SJSA1 (cell line): ENCODE measurements around the gene PLOD2. TPM values are rescaled to one million over a fixed set of nuclear protein-coding genes. Genes with fewer than 3 reads are reported as not detected.
A peak's percentile ranks its signal among the peaks of the same experiment; 100 is the strongest.

ENCODE experiments used
- DNase-seq, 2 experiments: peaks; one replicate each; pipeline ENCODE4 v3.0.0-alpha.2; 2015 to 2020; ENCODE audit warnings: low spot score in 2 of 2, low read depth in 1 of 2
- H3K27ac ChIP-seq: fragments of 250-450 bp; sonication (Bioruptor Pico); 2 replicates; pipeline ENCODE4 v1.5.1; 2020; ENCODE audit warnings: mild to moderate bottlenecking, moderate library complexity
- H3K27me3 ChIP-seq: fragments of 250-450 bp; sonication (Bioruptor Pico); replicated peaks from 2 replicates; pipeline ENCODE4 v1.5.1; 2020; ENCODE audit warnings: mild to moderate bottlenecking, moderate library complexity
- H3K36me3 ChIP-seq: fragments of 250-450 bp; sonication (Bioruptor Pico); 2 replicates; pipeline ENCODE4 v1.5.1; 2020; ENCODE audit warnings: mild to moderate bottlenecking
- H3K4me1 ChIP-seq: fragments of 250-450 bp; sonication (Bioruptor Pico); replicated peaks from 2 replicates; pipeline ENCODE4 v1.6.1; 2021; ENCODE audit warnings: mild to moderate bottlenecking
- H3K4me3 ChIP-seq: fragments of 250-450 bp; sonication (Bioruptor Pico); 2 replicates; pipeline ENCODE4 v1.5.1; 2020; ENCODE audit warnings: mild to moderate bottlenecking
- H3K9me3 ChIP-seq: fragments of 250-450 bp; sonication (Bioruptor Pico); replicated peaks from 2 replicates; pipeline ENCODE4 v1.5.1; 2020; ENCODE audit warnings: mild to moderate bottlenecking
- total RNA-seq: library from RNA; depleted of rRNA; stranded (reverse); fragments of >200 nt; shearing (Covaris generic); gene quantifications from 2 replicates; pipeline ENCODE4 v1.2.3, GENCODE V29; 2014

The PLOD2 gene
- total RNA-seq, 1 experiment from 2014 or later, result 109 TPM

DNA sequence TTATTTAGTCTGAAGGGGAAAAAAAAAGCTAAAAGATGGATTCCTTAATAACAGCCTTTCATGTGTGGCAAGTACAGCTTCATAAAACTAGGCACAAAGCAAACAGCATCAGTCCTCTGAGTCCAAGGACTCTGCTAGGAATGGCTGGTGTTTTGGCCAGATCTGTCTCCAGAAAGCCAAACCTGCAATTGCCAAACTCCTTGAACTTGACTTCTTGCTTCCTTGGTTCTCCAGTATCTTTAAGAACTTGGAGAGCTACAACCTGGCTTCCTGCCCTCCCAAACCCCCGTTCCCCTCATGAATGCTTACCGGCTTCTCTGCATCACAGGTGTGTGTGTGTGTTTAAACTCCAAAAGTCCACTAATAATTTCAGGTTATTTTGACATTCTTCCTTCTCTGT, 1.6 kb upstream of the PLOD2 start:
- H3K27ac ChIP-seq, result peak overlapping the region; percentile 83
- H3K4me1 ChIP-seq, result peaks cover 74% of the 10 kb centered on the region
- no peak overlapping the region for H3K4me3 ChIP-seq
- no peaks in the 10 kb centered on the region for H3K27me3 ChIP-seq
- no peaks in the 10 kb centered on the region for H3K9me3 ChIP-seq
- peak in 1 of 2 experiments; percentile 36 for DNase-seq
- H3K36me3 ChIP-seq, result peaks cover 8% of the 10 kb centered on the region

DNA sequence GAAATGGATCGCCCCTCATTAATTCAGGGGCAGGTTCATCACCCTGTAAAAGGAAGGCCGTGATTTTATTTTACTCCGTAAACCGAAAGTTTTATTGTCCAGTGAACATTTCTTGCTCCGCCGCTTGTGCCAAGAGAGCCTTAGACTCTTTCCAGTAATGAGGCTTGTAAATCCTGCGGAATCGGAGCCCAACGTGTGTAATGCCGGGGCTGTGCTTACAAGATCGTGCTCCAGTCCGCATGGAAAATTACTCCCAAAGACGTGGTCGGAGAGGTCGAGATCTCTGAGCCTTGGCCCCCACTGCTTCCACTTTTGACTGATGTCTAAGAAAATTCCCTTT, 649 bp upstream of the PLOD2 start:
- DNase-seq, result peak in 1 of 2 experiments; percentile 44
- H3K4me3 ChIP-seq, result peak overlapping the region; percentile 83
- H3K4me1 ChIP-seq, result peaks cover 74% of the 10 kb centered on the region
- H3K27me3 ChIP-seq, result no peaks in the 10 kb centered on the region
- peak overlapping the region; percentile 83 for H3K27ac ChIP-seq
- no peaks in the 10 kb centered on the region for H3K9me3 ChIP-seq
- peaks cover 8% of the 10 kb centered on the region for H3K36me3 ChIP-seq

DNA sequence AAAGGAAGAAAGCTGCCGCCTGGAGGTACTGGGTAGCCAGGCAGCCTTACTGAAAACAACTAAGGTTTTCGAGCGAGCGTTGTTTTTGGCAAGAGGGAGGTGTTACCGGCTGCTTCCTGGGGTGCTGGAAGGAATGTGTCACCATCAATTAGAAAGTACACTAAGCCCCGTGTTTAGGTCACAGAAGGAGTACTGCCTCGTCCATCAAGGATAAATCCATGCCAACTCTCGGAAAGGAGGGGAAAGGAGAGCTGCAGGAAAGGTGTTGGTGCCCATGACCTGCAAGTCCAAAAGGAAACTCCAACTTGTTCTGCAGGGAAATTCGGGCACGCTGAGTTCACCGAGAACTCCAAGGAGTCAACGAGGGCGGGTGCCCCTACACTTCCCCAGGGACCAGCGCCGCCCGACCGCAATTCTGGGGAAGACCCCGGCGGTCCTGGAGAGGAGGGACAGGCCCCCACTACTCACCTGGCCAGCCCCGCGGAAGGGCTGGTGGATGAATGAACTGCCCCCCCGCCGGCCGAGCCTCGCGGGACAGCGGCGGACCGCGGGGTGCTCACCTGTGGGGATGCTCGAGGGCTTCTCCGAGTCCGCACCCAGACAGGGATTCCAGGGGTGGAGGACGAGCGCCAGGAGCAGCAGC, 542 bp downstream of the PLOD2 start:
- Histone ChIP-seq H3K36me3 (peaks cover 8% of the 10 kb centered on the region), H3K27ac (peak overlapping the region; percentile 83), H3K27me3 (no peaks in the 10 kb centered on the region), H3K4me1 (peaks cover 71% of the 10 kb centered on the region), H3K4me3 (peak overlapping the region; percentile 83), H3K9me3 (no peaks in the 10 kb centered on the region)
- DNase-seq, result peak; percentile 75 to 85

DNA sequence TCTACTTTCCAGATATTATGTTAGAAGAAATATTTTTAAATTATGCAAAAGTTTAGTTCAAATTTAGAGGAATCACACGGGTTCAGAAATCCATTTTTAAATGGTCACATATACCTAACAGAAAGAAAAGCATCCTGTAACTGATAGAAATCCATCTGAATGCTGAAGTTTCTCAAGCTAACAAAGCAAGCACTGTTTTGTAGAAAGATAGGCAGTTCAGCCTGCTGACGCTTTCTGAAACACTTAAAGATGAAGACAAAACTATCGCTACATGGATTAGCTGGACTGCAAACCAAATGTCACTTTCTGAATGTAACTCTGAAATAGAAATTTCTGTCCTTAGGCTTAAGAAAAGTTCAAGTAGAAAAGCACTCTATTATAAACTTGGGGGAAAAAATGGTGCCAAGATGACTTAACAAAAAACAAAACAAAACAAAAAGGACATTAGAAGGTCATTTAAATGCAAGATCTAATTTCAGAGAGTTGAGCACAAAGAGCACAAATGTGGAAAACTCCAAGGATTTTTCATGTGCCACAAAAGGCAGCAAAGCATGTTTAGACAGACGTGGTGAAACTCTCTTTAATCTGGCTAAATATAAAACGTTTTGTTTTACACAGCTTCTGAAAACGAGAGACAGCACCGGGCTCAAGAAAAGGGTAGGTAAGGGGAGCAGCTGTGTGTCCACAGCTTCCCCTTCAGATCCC, 1.2 kb downstream of the PLOD2 start:
- Histone ChIP-seq H3K4me3 (peak overlapping the region; percentile 83), H3K9me3 (no peaks in the 10 kb centered on the region), H3K27ac (peak overlapping the region; percentile 83), H3K36me3 (peaks cover 8% of the 10 kb centered on the region), H3K27me3 (no peaks in the 10 kb centered on the region), H3K4me1 (peaks cover 64% of the 10 kb centered on the region)
- DNase-seq, result no peak

DNA sequence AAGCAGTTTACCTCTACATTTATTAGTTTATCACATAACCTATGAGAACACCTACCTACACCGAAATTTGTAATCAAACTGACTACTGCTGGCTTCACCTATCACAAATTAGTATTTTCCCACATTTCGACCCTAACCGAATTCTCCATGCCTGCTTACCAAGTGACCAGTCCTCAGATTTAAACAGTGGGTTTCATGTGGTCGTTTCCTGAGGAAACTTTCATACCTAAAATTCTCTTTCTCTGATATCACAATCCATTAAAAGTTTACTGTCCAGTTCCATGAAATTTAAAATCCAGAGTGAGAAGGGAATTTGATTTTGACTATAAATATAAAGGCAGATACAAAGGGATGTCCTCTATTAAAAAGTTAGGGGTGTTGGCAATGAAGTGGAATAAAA, 1.9 kb downstream of the PLOD2 start:
- Histone ChIP-seq H3K27me3 (no peaks in the 10 kb centered on the region), H3K9me3 (no peaks in the 10 kb centered on the region), H3K4me1 (peaks cover 57% of the 10 kb centered on the region), H3K4me3 (peak overlapping the region; percentile 83), H3K36me3 (peaks cover 8% of the 10 kb centered on the region), H3K27ac (peak overlapping the region; percentile 83)
- DNase-seq, result no peak

DNA sequence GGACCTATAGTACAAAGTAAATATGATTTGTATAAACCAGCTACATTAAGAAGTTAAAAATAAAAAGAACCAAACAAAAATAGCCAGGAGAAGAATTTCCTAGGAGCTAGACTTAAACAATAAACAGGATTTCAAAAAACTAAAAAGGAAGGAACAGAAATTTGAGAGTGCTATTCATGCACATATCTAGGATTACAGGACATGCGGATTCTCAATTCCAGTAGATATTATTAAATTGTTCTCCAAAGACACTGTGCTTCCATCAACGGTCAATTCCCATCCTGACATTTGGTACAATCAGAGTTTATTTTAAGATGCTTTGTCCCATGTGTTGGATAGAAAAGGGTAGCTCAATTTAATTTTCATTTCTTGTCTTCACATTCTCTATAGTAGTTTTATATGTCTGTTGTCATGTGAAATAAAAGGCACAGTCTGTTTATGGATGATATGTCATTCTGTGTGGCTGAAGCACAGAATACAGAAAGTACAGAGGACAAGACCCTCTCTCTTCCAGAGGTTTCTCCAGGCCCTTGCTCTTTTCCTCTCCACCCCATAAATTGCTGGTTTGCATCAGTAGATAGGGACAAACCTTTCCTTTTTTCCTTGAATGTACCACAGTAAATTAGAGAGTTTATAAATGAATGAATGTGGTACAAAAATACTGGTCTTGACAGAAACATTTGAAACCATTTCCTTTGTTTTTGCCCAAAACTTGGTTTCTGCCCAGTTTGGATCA, 3.5 kb downstream of the PLOD2 start:
- peaks cover 51% of the 10 kb centered on the region for H3K4me1 ChIP-seq
- no peak overlapping the region for H3K4me3 ChIP-seq

DNA sequence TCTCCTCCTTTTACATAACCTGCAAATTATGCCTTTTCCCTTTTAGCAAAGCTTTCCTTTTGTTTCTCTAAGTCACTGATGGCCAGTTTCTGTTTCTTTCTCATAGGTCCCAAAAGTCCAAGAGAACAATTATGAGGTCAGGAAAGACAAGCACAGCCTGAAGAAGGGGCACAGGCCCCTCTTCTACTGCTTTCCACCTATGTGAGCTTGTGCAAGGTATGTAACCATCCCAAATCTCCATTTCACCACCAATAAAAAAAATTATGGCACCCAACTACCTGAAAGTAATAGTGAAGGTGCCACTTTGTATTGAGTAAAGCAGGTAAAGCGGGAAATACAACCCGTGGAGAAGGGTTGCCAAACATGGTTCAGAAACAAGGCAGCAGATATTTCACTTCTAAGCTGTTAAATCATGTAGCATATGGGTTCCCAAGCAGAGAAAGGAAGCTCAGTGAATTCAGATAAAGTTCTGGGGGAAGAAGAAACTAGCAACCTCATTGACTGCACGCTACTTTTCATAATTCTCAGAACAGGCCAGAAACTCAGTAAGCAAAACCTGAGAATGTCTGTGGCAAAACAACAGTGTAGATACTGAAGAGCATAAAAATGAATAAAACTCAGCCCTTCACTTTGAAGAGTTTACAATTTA, 4.2 kb downstream of the PLOD2 start:
- no peaks in the 10 kb centered on the region for H3K27me3 ChIP-seq
- no peak overlapping the region for H3K4me3 ChIP-seq
- DNase-seq, result no peak
- peaks cover 20% of the 10 kb centered on the region for H3K36me3 ChIP-seq
- peaks cover 47% of the 10 kb centered on the region for H3K4me1 ChIP-seq
- peak overlapping the region; percentile 83 for H3K27ac ChIP-seq
- no peaks in the 10 kb centered on the region for H3K9me3 ChIP-seq

More for the DNA sequence above, 3.5 kb downstream of the PLOD2 start:
- DNase-seq, result no peak
- Histone ChIP-seq H3K27ac (peak overlapping the region; percentile 83), H3K27me3 (no peaks in the 10 kb centered on the region), H3K9me3 (no peaks in the 10 kb centered on the region), H3K36me3 (peaks cover 13% of the 10 kb centered on the region)

DNA sequence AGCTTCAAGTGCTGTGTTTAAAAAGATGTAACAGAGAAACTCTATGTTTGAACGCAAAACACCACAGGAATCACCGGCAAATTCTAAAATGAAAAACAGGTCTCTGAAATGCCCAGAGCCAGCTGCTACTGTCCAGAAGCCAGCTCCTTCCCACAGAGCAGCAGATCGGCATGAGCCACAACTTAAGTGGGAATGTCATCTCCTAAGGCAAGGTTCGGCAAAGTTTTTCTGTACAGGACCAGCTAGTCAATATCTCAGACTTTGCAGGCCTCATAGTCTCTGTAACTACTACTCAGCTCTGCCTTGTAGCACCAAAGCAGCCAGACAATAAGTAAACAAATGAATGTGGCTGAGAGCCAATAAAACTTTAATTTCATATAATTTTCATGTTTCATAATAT, 4.9 kb downstream of the PLOD2 start:
- peaks cover 23% of the 10 kb centered on the region for H3K36me3 ChIP-seq
- no peaks in the 10 kb centered on the region for H3K9me3 ChIP-seq
- H3K27me3 ChIP-seq, result no peaks in the 10 kb centered on the region
- H3K27ac ChIP-seq, result peak overlapping the region; percentile 83
- H3K4me1 ChIP-seq, result peaks cover 47% of the 10 kb centered on the region
- DNase-seq, result no peak
- H3K4me3 ChIP-seq, result no peak overlapping the region

DNA sequence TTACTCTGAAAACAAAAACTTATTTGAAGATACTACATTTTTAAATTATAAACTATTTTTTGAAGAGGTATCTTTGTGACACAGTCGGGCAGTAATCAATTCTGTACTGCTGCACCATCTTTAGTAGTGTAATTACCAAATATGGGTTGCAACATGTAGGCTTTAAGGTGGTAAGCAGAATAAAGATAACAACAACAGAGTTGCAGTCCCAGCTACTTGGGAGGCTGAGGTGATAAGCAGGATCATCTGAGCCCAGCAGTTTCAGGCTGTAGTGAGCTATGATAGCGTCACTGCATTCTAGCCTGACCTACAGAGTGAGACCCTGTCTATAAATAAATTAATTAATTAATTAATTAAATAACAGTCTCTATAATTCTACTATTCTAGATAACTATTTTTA, 6.0 kb downstream of the PLOD2 start:
- DNase-seq, result no peak
- Histone ChIP-seq H3K4me3 (no peak overlapping the region), H3K27ac (no peak overlapping the region), H3K27me3 (no peaks in the 10 kb centered on the region), H3K9me3 (no peaks in the 10 kb centered on the region), H3K36me3 (peaks cover 25% of the 10 kb centered on the region), H3K4me1 (peaks cover 47% of the 10 kb centered on the region)

DNA sequence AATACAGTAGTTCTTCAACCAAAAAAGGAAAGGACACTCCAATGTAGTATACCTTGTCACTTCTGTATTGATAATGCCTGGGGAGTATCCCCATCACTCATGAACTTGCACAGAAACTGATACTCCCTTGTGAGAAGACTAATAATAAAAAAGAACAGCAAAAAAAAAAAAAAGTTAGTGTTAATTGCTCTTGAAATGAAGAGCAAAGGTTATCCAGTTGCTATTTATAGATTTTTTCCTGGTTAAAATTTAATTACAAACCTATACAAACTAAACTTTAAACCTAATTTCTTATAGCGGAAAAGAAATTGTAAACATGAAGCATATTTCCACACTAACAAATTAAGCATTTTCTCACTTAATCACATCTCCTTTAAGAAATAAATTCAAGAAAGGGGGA, 6.7 kb downstream of the PLOD2 start:
- H3K36me3 ChIP-seq, result peaks cover 27% of the 10 kb centered on the region
- H3K27ac ChIP-seq, result no peak overlapping the region
- DNase-seq, result no peak
- no peaks in the 10 kb centered on the region for H3K27me3 ChIP-seq
- H3K4me1 ChIP-seq, result peaks cover 47% of the 10 kb centered on the region
- H3K9me3 ChIP-seq, result no peaks in the 10 kb centered on the region
- no peak overlapping the region for H3K4me3 ChIP-seq

DNA sequence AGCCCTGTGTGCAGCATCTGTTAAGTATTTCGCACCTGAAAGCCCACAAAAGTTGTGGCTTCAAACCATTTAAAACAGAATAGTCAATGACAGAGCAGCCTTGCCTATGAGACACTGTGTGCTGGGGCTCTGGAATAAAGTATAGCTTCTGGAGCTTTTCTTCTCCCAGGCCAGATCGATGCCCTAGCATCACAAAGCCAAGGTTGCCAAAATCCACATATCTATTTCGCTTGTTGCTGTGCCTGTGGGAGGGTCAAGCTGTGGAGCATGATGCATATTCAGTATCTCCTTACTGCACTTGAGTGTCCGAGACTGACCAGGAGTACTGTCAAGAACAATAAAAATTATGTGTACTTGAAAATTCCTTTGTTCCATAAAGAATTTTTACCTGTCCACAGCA, 7.6 kb downstream of the PLOD2 start:
- no peaks in the 10 kb centered on the region for H3K9me3 ChIP-seq
- H3K4me1 ChIP-seq, result peaks cover 40% of the 10 kb centered on the region
- H3K4me3 ChIP-seq, result no peak overlapping the region
- H3K27ac ChIP-seq, result peak overlapping the region; percentile 66
- DNase-seq, result no peak
- H3K36me3 ChIP-seq, result peaks cover 27% of the 10 kb centered on the region
- H3K27me3 ChIP-seq, result no peaks in the 10 kb centered on the region

DNA sequence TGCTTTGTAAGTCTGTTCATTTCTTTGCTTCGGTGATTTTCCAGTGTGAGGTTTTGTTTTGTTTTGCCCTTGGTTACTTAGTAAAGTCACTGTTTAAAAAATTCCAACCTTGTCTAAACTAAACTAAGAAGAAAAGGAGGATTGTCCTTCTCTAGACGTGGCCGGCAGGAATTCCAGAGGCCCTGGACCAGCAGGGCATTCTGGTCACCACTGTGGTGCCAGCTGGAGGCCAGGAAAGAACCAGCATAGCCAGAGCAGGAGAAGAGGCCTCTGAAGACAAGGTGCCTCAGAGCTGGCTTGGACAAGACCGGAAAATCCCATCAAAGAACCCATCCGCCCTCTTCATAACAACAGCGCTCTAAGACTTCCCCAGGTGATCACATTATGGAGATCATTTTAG, 8.2 kb downstream of the PLOD2 start:
- H3K36me3 ChIP-seq, result peaks cover 27% of the 10 kb centered on the region
- peak in 1 of 2 experiments; percentile 56 for DNase-seq
- H3K4me1 ChIP-seq, result peaks cover 34% of the 10 kb centered on the region
- no peaks in the 10 kb centered on the region for H3K27me3 ChIP-seq
- no peaks in the 10 kb centered on the region for H3K9me3 ChIP-seq
- peak overlapping the region; percentile 66 for H3K27ac ChIP-seq
- H3K4me3 ChIP-seq, result no peak overlapping the region

DNA sequence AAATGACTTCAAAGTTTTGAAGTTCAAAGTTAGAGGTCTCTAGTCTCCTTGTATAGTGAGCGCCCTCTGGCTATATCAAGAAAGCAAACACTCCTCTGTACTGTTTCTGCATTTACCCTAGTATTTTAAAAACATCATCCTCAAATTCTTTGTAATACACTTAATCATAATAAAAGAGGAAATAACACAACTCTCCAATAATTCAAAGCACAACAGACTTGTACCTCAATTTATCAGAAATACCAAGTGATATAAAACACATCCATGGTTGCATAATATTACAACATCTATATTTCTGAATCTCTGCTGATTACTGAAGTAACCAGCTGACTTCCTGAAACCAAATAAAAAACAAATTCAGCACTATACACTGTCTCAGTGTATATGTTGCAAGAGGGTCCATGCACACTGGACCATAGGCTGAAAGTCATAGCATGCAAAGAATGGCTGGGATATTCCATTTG, 12.5 kb downstream of the PLOD2 start:
- H3K4me1 ChIP-seq, result peaks cover 26% of the 10 kb centered on the region
- H3K36me3 ChIP-seq, result peaks cover 27% of the 10 kb centered on the region
- no peak for DNase-seq
- no peaks in the 10 kb centered on the region for H3K27me3 ChIP-seq
- H3K27ac ChIP-seq, result no peak overlapping the region
- H3K9me3 ChIP-seq, result no peaks in the 10 kb centered on the region
- H3K4me3 ChIP-seq, result no peak overlapping the region
